PFSK-1 (cell line): Measurements from ENCODE around the gene PARVB.

Experiments used
- FOXP2 ChIP-seq: optimal IDR thresholded peaks from 2 replicates; pipeline ENCODE3; 2011; ENCODE audit warnings: borderline replicate concordance, control low read depth, inconsistent platforms; ENCODE audit not compliant: insufficient read depth; ENCODE audit errors: extremely low read length, extremely low read depth
- POLR2AphosphoS5 ChIP-seq: IDR thresholded peaks from 2 replicates; pipeline ENCODE4 v1.6.1; 2012; ENCODE audit warnings: low read depth, mild to moderate bottlenecking, control low read depth, low read length, moderate library complexity
- REST ChIP-seq, 2 experiments: IDR thresholded peaks; 2 replicates each; pipeline versions ENCODE4 v1.6.1 to v1.8.0; 2011 to 2012; ENCODE audit warnings: low read depth in 2 of 2, low read length in 2 of 2, control low read depth in 1 of 2, inconsistent platforms in 1 of 2, mild to moderate bottlenecking in 1 of 2, moderate library complexity in 1 of 2; ENCODE audit not compliant: insufficient read depth in 1 of 2
- SIN3A ChIP-seq: IDR thresholded peaks from 2 replicates; pipeline ENCODE4 v1.6.1; 2012; ENCODE audit warnings: mild to moderate bottlenecking, low read length, moderate library complexity, borderline replicate concordance; ENCODE audit not compliant: insufficient read depth
- TAF1 ChIP-seq: IDR thresholded peaks from 2 replicates; pipeline ENCODE4 v1.6.1; 2012; ENCODE audit warnings: low read length, control low read depth, borderline replicate concordance; ENCODE audit not compliant: insufficient read depth

Gene PARVB

GRCh38 chr22:44159221-44159620, 135.1 kb downstream of the PARVB start:
- TF ChIP-seq POLR2AphosphoS5 = no peak
- no peak for TF ChIP-seq TAF1
- TF ChIP-seq REST (IDR thresholded peaks at IDR 0.05; ENCODE audit: insufficient read depth in 1 of 2, low read depth in 2 of 2, low read length in 2 of 2) = no peak
- no peak for TF ChIP-seq SIN3A
- TF ChIP-seq FOXP2 = no peak

- TF ChIP-seq REST (IDR thresholded peaks at IDR 0.05; ENCODE audit: insufficient read depth in 1 of 2, low read depth in 2 of 2, low read length in 2 of 2) (no peak), SIN3A (no peak), POLR2AphosphoS5 (no peak), FOXP2 (no peak), TAF1 (no peak)
These were observed 135.7 kb downstream of the PARVB start for GRCh38 chr22:44159811-44160210.

GRCh38 chr22:44160421-44160820, 136.3 kb downstream of the PARVB start:
- TF ChIP-seq FOXP2 (no peak), POLR2AphosphoS5 (no peak), REST (IDR thresholded peaks at IDR 0.05; ENCODE audit: insufficient read depth in 1 of 2, low read depth in 2 of 2, low read length in 2 of 2) (no peak), SIN3A (no peak), TAF1 (no peak)

GRCh38 chr22:44161673-44162072, 137.6 kb downstream of the PARVB start:
- TF ChIP-seq TAF1 = no peak
- TF ChIP-seq SIN3A = no peak
- no peak for TF ChIP-seq REST (IDR thresholded peaks at IDR 0.05; ENCODE audit: insufficient read depth in 1 of 2, low read depth in 2 of 2, low read length in 2 of 2)
- TF ChIP-seq FOXP2 = no peak
- TF ChIP-seq POLR2AphosphoS5 = no peak

- TF ChIP-seq TAF1 = no peak
- TF ChIP-seq POLR2AphosphoS5 = no peak
- TF ChIP-seq REST (IDR thresholded peaks at IDR 0.05; ENCODE audit: insufficient read depth in 1 of 2, low read depth in 2 of 2, low read length in 2 of 2) = no peak
- no peak for TF ChIP-seq SIN3A
- TF ChIP-seq FOXP2 = no peak
These were observed 138.9 kb downstream of the PARVB start for GRCh38 chr22:44162960-44163359.
